Caco-2 (cell line): ENCODE results near the gene FAM111A. TPM values are rescaled to one million over a fixed set of nuclear protein-coding genes. Genes with fewer than 3 reads are reported as not detected.
A peak's percentile ranks its signal among the peaks of the same experiment; 100 is the strongest.

Source experiments
- BruUV-seq: library from RNA; stranded (reverse); fragments of 400-500 nt; replicated peaks from 2 replicates; lab custom pipeline; 2021; lab: Mats Ljungman, UMichigan
- CTCF ChIA-PET: fragments of 300-600 bp; sonication (Branson Sonifier 250); formaldehyde crosslinking; loops from one replicate; lab custom pipeline; 2022; ENCODE audit warnings: antibody characterized with exemption; lab: Charles Lee
- POLR2A ChIA-PET: fragments of 300-600 bp; sonication (Branson Sonifier 250); formaldehyde crosslinking; loops from one replicate; lab custom pipeline; 2022; ENCODE audit warnings: antibody characterized with exemption; lab: Charles Lee
- DNase-seq, 2 experiments: peaks; one replicate each; pipeline versions ENCODE4 v3.0.0 to v3.0.0-alpha.2; 2020 to 2022
- H3K27me3 ChIP-seq: replicated peaks from 2 replicates; pipeline ENCODE4 v1.6.0; 2011; ENCODE audit warnings: low read length; ENCODE audit not compliant: control insufficient read depth, insufficient read depth
- H3K36me3 ChIP-seq: 2 replicates; pipeline ENCODE4 v1.5.1; 2011; ENCODE audit warnings: low read length; ENCODE audit not compliant: control insufficient read depth, insufficient read depth
- H3K4me1 ChIP-seq: fragments of 250-450 bp; sonication (Bioruptor Pico); 2 replicates; pipeline ENCODE4 v1.5.1; 2020; ENCODE audit warnings: mild to moderate bottlenecking
- H3K4me3 ChIP-seq: 2 replicates; pipeline ENCODE4 v1.5.1; 2011; ENCODE audit warnings: low read depth, mild to moderate bottlenecking, control low read depth, low read length
- H3K9me3 ChIP-seq: fragments of 250-450 bp; sonication (Bioruptor Pico); 2 replicates; pipeline ENCODE4 v1.5.1; 2020; ENCODE audit warnings: mild to moderate bottlenecking, moderate library complexity
- H3K27ac Mint-ChIP-seq: one replicate; pipeline ENCODE4 v1.8.0; 2022; ENCODE audit warnings: mixed read lengths; ENCODE audit not compliant: unreplicated experiment
- H3K27me3 Mint-ChIP-seq: one replicate; pipeline ENCODE4 v1.8.0; 2022; ENCODE audit warnings: mixed read lengths; ENCODE audit not compliant: insufficient read depth, unreplicated experiment
- H3K36me3 Mint-ChIP-seq: one replicate; pipeline ENCODE4 v1.8.0; 2022; ENCODE audit warnings: mild to moderate bottlenecking, mixed read lengths; ENCODE audit not compliant: insufficient read depth, unreplicated experiment
- H3K4me1 Mint-ChIP-seq: one replicate; pipeline ENCODE4 v1.8.0; 2022; ENCODE audit warnings: low read depth, mixed read lengths; ENCODE audit not compliant: unreplicated experiment
- H3K4me3 Mint-ChIP-seq: one replicate; pipeline ENCODE4 v1.8.0; 2022; ENCODE audit warnings: mild to moderate bottlenecking, moderate library complexity, mixed read lengths; ENCODE audit not compliant: unreplicated experiment
- H3K9me3 Mint-ChIP-seq: one replicate; pipeline ENCODE4 v1.8.0; 2022; ENCODE audit warnings: mixed read lengths; ENCODE audit not compliant: unreplicated experiment
- CTCF ChIP-seq, 2 experiments: fragments of 200-600 bp in 1 of 2; IDR thresholded peaks; 1 replicate in 1 of 2; 2 replicates in 1 of 2; pipeline versions ENCODE4 v1.5.1 to v1.8.0; 2011 to 2022; ENCODE audit warnings: antibody characterized with exemption in 1 of 2, control low read depth in 1 of 2, inconsistent platforms in 1 of 2, low read depth in 1 of 2, low read length in 1 of 2, mild to moderate bottlenecking in 1 of 2, moderate library complexity in 1 of 2; ENCODE audit not compliant: insufficient read depth in 1 of 2, severe bottlenecking in 1 of 2, unreplicated experiment in 1 of 2
- intact Hi-C: fragments of 100-400 bp; cut with micrococcal nuclease; formaldehyde crosslinking; loops from one replicate; pipeline ENCODE4 v1.10.0; 2022; ENCODE audit not compliant: unreplicated experiment
- total RNA-seq: library from RNA; stranded (reverse); gene quantifications from 2 replicates; pipeline ENCODE4 v1.2.3, GENCODE V29; 2022

Gene FAM111A
- total RNA-seq, 1 experiment from 2014 or later: 78.8 TPM

GRCh38 chr11:59152312-59152951 is 9.8 kb downstream of the FAM111A start:
- BruUV-seq: no TSS peak
- Mint-ChIP-seq H3K27me3 (no peaks in the 10 kb centered on the region), H3K36me3 (peaks cover 63% of the 10 kb centered on the region)

GRCh38 chr11:59154610-59155009 is 12.0 kb downstream of the FAM111A start:
- Mint-ChIP-seq H3K9me3 (no peaks in the 10 kb centered on the region), H3K27ac (peak overlapping the region; percentile 89), H3K27me3 (no peaks in the 10 kb centered on the region), H3K4me3 (peak overlapping the region; percentile 63), H3K36me3 (peaks cover 43% of the 10 kb centered on the region), H3K4me1 (peaks cover 16% of the 10 kb centered on the region)
- TF ChIP-seq CTCF (IDR thresholded peaks at IDR 0.05; ENCODE audit: insufficient read depth in 1 of 2, low read depth in 1 of 2, low read length in 1 of 2, severe bottlenecking in 1 of 2, unreplicated experiment in 1 of 2): no peak
- Histone ChIP-seq H3K4me3 (no peak overlapping the region), H3K4me1 (peaks cover 16% of the 10 kb centered on the region), H3K9me3 (no peaks in the 10 kb centered on the region), H3K27me3 (no peaks in the 10 kb centered on the region), H3K36me3 (peaks cover 3% of the 10 kb centered on the region; the same call in 1 of the 2 replicates)
- ChIA-PET CTCF (interaction anchor here (1.0 to 1.5 kb wide), 8 partner anchors 8 to 48 kb away, joined by 3 to 14 read pairs (median 6); partner anchors contain the start of genes DTX4, FAM111A and FAM111B), POLR2A (interaction anchor here (0.8 to 2.0 kb wide), 4 partner anchors 10 to 48 kb away, joined by 3 to 15 read pairs (median 7); partner anchors contain the start of genes DTX4, FAM111A and FAM111B)
- DNase-seq: peak; percentile 74 to 77
- no TSS peak for BruUV-seq
- intact Hi-C loops: loop anchor here (1.0 to 5.0 kb wide), 4 partner anchors 12 to 577 kb away; partner anchors contain the start of genes FAM111A, FAM111B, LPXN and ZFP91

More at GRCh38 chr11:59152312-59152951, 9.8 kb downstream of the FAM111A start:
- peaks cover 3% of the 10 kb centered on the region for H3K36me3 ChIP-seq
- no peak overlapping the region for H3K27ac Mint-ChIP-seq
- H3K9me3 ChIP-seq: no peaks in the 10 kb centered on the region
- peaks cover 22% of the 10 kb centered on the region for H3K4me1 Mint-ChIP-seq
- intact Hi-C loops: no loop called here
- H3K4me3 ChIP-seq: no peak overlapping the region
- no peak overlapping the region for H3K4me3 Mint-ChIP-seq
- CTCF ChIA-PET: no interaction called here
- POLR2A ChIA-PET: no interaction called here
- no peak for TF ChIP-seq CTCF (IDR thresholded peaks at IDR 0.05; ENCODE audit: insufficient read depth in 1 of 2, low read depth in 1 of 2, low read length in 1 of 2, severe bottlenecking in 1 of 2, unreplicated experiment in 1 of 2)
- no peaks in the 10 kb centered on the region for H3K9me3 Mint-ChIP-seq
- H3K4me1 ChIP-seq: peaks cover 16% of the 10 kb centered on the region
- no peaks in the 10 kb centered on the region for H3K27me3 ChIP-seq
- no peak for DNase-seq

GRCh38 chr11:59157433-59157832 is 14.8 kb downstream of the FAM111A start:
- no peak for TF ChIP-seq CTCF (IDR thresholded peaks at IDR 0.05; ENCODE audit: insufficient read depth in 1 of 2, low read depth in 1 of 2, low read length in 1 of 2, severe bottlenecking in 1 of 2, unreplicated experiment in 1 of 2)
- Histone ChIP-seq H3K36me3 (no peaks in the 10 kb centered on the region), H3K4me3 (no peak overlapping the region), H3K4me1 (peaks cover 16% of the 10 kb centered on the region), H3K27me3 (no peaks in the 10 kb centered on the region), H3K9me3 (peaks cover 3% of the 10 kb centered on the region; the same call in 1 of the 2 replicates)
- no peak overlapping the region for H3K4me3 Mint-ChIP-seq
- DNase-seq: no peak
- CTCF ChIA-PET: interaction anchor here (1.1 to 2.3 kb wide), 6 partner anchors 9 to 871 kb away, joined by 3 to 35 read pairs (median 18); partner anchors contain the start of genes DTX4 and FAM111A
- H3K4me1 Mint-ChIP-seq: peaks cover 16% of the 10 kb centered on the region
- peaks cover 8% of the 10 kb centered on the region for H3K9me3 Mint-ChIP-seq
- BruUV-seq: no TSS peak
- peaks cover 16% of the 10 kb centered on the region for H3K36me3 Mint-ChIP-seq
- peaks cover 10% of the 10 kb centered on the region for H3K27me3 Mint-ChIP-seq
- POLR2A ChIA-PET: interaction anchor here (1.1 kb wide), 1 partner anchor 15 kb away, joined by 7 read pairs; the partner anchor contains the start of gene DTX4
- intact Hi-C loops: loop anchor here (5.0 kb wide), 1 partner anchor 580 kb away; the partner anchor contains the start of genes LPXN and ZFP91
- no peak overlapping the region for H3K27ac Mint-ChIP-seq
